Keratinocyte (primary cell): ENCODE results near the gene GASK1A.

Source experiments
- CTCF ChIP-seq, 3 experiments: IDR thresholded peaks in 1 of 3; conservative IDR thresholded peaks in 1 of 3; optimal IDR thresholded peaks in 1 of 3; 2 replicates in 2 of 3; 3 replicates in 1 of 3; pipeline versions ENCODE3 to v1.5.1; 2011; ENCODE audit warnings: low read length in 3 of 3, mild to moderate bottlenecking in 3 of 3, moderate library complexity in 2 of 3, control low read depth in 1 of 3, inconsistent platforms in 1 of 3; ENCODE audit not compliant: insufficient read depth in 2 of 3; ENCODE audit errors: extremely low read depth in 1 of 3
- EZH2 ChIP-seq: IDR thresholded peaks from one replicate; pipeline ENCODE4 v1.6.1; 2012; ENCODE audit warnings: inconsistent platforms, mild to moderate bottlenecking, low read length, moderate library complexity

GRCh38 chr3:43023746-43024145 is 44.6 kb downstream of the GASK1A start:
- TF ChIP-seq CTCF (optimal IDR thresholded peaks at IDR 0.05 in 1 of 3, IDR thresholded peaks at IDR 0.05 in 1 of 3, conservative IDR thresholded peaks at IDR 0.05 in 1 of 3; ENCODE audit: extremely low read depth in 1 of 3, insufficient read depth in 2 of 3, low read length in 3 of 3) (no peak), EZH2 (no peak)
